ENCODE data around the gene TMEM266.

The TMEM266 gene

DNA sequence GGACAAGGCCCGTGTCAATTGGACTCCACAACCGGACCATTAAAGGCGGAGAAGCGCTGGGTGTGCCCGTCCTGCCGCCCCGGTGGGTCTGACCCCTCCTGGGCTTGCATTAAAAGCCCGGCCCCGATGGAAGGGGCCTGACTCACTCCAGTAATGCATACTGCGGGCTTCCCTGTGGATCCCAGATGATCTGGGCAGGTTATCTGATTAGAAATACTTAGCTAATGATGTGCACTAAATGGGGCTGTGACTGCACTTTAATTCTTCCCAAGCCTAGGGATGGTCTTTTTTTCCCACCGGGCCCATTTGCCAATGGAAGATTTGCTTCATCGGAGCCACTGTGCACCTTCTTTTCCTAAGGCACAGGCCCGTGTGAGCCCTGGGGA lies 124.9 kb downstream of the TMEM266 start:
- DNase-seq (ENCODE audit: low spot score) = no peak

DNA sequence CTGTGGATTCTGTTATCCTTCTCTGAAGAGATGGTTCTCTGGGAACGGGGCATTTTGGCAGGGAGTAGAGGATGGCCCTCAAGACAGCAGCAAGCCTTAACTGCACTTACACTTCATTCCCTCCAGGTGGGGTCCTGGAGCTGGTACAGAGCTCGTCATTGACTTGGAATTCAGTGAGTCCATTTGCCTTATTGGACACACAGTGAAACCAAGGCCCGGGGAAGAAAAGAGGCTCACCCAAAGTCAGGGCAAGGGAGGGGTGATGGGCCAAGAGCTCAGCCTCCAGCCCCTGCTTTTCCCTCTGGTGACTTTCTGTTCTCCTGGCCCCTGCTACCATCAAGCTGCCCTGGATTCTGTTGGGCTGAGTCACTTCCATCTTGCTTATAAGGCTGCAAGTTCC lies 125.9 kb downstream of the TMEM266 start:
- DNase-seq (ENCODE audit: low spot score) = peak; percentile 59

- no peak for DNase-seq (ENCODE audit: low spot score)
Observed at GRCh38 chr15:76187163-76187562, 127.4 kb downstream of the TMEM266 start.

GRCh38 chr15:76189106-76189505 lies 129.3 kb downstream of the TMEM266 start:
- no peak for DNase-seq (ENCODE audit: low spot score)

DNA sequence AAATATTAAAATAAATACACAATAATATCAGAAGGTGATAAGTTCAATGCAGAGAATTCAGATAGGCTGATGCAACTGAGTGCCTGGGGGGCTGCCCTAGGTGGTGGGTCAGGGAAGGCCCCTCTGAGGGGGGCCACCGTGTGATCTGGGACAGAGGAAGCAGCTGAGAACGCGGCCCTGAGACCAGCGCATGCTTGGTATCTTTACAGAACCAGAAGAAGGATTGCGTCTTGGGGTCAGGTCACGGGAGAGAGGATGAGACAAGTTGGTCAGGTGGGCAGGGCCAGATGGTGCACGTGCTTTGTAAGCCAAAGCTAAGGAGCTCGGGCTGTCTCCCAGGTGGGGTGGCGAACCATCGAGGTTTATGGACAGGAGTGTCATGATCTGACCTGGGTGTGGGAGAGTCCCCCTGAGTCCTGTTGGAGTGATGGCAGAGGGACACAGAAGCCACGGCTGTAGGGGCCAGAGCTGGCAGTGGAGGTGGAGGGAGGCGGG lies 130.3 kb downstream of the TMEM266 start:
- DNase-seq (ENCODE audit: low spot score) = no peak

DNA sequence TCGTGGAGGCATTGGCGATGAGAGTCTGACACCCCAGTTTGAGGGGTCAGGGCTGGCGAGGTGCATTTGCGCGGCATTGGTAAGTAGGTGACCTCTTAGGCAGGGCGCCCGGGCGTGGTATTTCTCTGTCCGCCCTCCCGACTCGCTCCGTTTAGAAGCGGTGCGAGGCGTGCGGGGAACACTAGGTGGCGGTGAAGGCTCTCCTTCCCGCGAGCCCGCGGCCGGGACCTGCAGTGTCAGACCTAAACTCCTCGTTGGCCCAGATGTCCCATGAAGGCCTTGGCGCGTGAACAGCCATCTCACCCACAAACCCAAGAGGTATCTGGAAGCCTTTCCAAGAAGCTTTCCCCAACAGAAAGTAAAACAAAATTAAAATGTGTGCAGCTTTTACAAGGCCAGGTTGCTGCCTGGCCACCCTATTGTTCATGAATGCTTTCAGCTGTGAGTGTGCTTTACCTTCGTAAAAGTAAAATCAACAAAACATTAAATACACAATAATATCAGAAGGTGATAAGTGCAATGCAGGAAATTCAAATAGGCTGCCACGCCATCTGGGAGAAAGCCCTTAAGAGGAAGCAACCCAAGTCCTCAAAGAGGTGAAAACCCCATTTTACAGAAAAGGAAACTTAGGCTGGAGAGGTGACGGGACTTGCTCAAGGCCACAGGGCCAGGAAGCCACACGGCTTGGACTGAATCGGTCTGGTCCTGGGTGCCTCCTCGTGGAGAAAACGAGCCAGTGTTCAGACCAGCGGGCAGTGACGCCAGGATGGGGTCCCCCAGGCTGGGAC lies 131.2 kb downstream of the TMEM266 start:
- peak; percentile 89 for DNase-seq (ENCODE audit: low spot score)

- no peak for DNase-seq (ENCODE audit: low spot score)
Observed at GRCh38 chr15:76191539-76192244, 131.9 kb downstream of the TMEM266 start.

DNA sequence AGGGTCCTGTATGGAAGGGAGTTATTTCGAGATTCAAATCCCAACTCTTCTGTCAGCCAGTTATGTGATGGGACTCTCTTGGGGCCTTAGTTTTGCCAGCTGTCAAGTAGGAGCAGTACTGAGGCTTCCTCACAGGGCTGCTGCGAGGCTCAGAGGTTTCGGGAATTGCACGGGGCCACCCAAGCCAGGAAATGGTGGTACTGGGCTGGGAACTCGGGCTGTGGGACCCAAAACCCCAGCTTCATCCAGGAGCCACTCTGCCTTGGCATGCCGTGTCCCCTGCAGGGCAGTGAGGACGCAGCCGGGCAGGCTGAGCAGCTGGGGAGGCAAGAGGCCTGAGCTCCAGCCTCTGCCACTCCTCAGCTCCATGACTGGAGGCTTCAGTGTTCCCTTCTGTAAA lies 132.9 kb downstream of the TMEM266 start:
- DNase-seq (ENCODE audit: low spot score) = no peak

DNA sequence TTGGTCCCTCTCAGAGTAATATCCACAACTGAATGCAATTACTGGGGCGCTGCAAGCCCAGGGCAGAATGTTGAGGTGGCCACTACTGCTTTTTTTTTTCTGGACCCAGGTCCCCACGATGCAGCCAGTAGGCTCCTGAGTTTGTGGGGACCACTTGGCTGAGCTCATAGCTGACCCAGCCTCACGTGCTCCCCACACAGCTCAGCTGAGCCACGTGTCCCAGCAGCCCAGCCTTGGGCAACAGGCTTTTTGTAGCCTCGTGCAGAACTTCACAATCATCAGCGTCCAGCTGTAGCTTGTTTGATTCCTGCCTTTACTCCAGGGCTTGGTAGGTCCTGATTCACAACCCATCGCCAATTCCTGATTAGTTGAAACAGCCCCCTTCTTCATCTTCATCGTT lies 134.1 kb downstream of the TMEM266 start:
- no peak for DNase-seq (ENCODE audit: low spot score)

- DNase-seq (ENCODE audit: low spot score) = no peak
Observed at GRCh38 chr15:76195506-76196268, 135.9 kb downstream of the TMEM266 start.

DNA sequence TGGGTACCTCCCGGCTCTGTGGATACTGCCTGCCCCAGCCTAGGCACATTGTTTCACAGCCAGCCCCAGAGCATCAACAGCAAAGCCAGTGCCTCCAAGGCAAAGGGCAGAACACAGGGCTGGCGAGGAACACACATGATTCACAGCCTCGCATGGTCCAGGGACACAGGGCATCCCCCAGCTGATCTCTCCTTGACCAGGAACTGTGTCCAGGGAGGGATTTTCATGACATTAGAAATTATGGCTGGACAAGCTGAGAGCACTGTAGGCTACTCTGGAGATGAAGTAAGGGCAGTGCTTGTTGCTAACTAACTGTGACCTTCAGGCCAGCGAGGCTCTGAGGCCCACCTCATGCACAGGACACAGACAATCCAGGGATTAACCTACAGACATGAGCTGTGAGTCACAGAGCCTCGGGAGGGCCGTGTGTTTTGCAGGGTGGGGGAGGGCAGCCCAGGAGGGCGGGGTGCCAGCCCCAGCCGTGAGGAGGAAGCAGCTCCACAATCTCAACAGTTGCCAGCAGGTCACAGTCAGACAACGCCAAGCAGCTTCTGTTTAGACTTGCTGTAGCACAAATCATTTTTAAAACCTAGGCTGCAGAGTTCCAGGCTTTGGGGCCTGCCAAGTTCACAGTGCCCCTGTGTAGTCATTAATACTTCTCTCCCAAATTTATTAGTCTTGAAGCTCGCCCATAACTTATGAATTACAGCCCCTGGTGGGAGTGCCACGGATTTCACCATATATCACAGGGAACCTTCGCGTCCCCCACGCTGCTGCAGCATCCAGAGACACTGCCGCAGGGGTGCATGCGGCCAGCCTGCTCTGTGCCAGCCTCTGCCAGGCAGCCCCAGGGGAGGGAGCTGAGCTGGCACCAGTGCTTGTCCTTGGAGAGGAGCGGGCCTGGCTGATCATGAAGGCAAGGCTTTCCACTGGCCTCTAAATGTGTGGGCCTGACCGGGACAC lies 136.8 kb downstream of the TMEM266 start:
- DNase-seq (ENCODE audit: low spot score) = no peak

GRCh38 chr15:76197703-76198455 lies 138.1 kb downstream of the TMEM266 start:
- no peak for DNase-seq (ENCODE audit: low spot score)

DNA sequence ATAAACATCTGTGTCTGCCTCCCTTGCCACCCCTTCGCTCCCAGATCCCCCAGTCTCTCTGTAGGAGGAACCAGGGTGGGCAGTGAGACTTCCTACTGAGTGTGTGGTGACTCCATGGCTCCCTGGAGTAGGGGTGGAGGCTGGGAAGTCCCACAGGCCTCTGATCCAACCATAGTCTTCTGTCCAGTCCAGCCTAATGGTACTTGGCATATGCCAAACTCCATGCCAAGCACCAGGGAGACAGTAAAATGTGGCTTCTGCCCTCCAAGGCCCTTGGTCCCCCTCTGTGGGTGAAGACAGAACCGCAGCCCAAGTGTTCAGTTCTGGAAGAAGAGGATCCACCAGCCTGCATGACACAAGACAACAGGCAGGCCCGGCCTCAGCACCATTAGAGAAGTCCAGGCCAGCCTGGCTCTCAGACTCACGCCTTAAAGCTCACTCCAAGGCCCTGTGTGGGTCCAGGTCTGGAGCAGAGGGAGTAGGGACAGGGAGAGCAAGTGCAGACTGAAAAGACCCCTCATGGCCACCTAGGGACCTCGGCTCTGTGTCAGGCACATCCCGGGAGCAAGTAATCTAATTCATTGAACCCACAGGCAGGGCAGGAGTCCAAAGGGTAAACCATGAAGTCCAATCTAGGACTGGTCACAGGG lies 138.8 kb downstream of the TMEM266 start:
- no peak for DNase-seq (ENCODE audit: low spot score)

DNA sequence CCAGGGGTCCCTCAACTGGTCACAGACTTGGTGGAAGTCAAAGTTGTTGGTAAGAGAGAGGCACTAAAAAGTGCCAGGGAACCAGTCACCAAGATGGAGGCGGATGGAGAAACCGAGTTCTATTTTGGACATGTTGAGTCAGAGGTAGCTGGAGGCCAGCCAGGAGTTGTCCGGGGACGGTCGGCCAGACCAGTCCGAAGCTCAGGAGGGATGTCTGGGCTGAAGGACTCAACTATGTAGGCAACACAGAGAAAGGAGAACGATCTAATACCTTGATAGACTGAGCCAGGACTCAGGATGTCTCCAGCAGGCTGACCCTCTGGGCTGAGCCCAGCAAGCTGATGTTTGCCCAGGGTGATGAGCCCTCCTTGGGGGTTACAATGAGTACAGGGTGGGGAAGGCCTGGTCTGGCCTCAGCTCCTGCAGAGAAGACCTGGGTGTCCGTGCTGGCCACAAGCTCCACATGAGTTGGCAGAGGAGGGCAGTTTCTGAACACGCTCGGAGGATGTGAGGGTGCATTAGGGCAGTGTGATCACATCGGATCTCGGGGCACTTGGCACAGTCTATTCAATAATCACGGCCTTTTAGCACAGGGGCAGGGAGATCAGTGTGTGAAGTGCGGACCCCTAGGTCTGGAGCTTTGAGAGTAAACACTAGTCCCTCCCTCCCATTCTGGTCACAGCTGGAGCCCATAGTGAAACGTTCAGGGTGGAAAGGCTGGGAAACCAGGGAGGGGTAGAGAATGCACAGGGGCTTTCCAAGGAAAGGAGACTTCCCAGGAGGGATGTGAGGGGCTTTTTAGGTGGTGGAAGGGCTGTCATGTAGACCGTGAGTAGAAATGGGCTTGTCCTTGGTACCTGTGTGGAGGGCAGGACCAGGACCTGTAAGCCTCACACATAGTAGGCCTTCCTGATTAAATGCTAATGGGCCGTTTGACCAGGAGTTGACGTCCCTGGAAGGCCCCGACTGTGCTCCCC lies 139.6 kb downstream of the TMEM266 start:
- no peak for DNase-seq (ENCODE audit: low spot score)

- no peak for DNase-seq (ENCODE audit: low spot score)
Observed at GRCh38 chr15:76200083-76200465, 140.3 kb downstream of the TMEM266 start.

- no peak for DNase-seq (ENCODE audit: low spot score)
Observed at GRCh38 chr15:76200641-76201105, 140.9 kb downstream of the TMEM266 start.

GRCh38 chr15:76201536-76202255 lies 141.9 kb downstream of the TMEM266 start:
- DNase-seq (ENCODE audit: low spot score) = no peak
